Fibroblast of lung (primary cell): Measurements from ENCODE around the gene PALLD. TPM values are rescaled to one million over a fixed set of nuclear protein-coding genes. Genes with fewer than 3 reads are reported as not detected.

Experiments used
- DNase-seq, 2 donors: peaks; one replicate each; pipeline versions ENCODE4 v3.0.0 to v3.0.0-alpha.2; 2010; ENCODE audit warnings: low read depth in 2 of 2
- H2AFZ ChIP-seq: 2 replicates; pipeline ENCODE4 v1.5.1; 2012; ENCODE audit warnings: low read length, control low read depth, inconsistent platforms
- H3K27ac ChIP-seq: 2 replicates; pipeline ENCODE4 v1.5.1; 2011; ENCODE audit warnings: low read length, control low read depth; ENCODE audit not compliant: insufficient read depth
- H3K27me3 ChIP-seq: 2 replicates; pipeline ENCODE4 v1.5.1; 2011; ENCODE audit warnings: mild to moderate bottlenecking, low read length; ENCODE audit not compliant: control insufficient read depth, insufficient read depth
- H3K36me3 ChIP-seq: 2 replicates; pipeline ENCODE4 v1.5.1; 2011; ENCODE audit warnings: low read length; ENCODE audit not compliant: control insufficient read depth, insufficient read depth
- H3K4me1 ChIP-seq: 2 replicates; pipeline ENCODE4 v1.5.1; 2011; ENCODE audit warnings: low read length; ENCODE audit not compliant: control insufficient read depth, insufficient read depth; ENCODE audit errors: extremely low read depth
- H3K4me2 ChIP-seq: 2 replicates; pipeline ENCODE4 v1.5.1; 2011; ENCODE audit warnings: low read length, control low read depth; ENCODE audit not compliant: insufficient read depth; ENCODE audit errors: extremely low read depth
- H3K4me3 ChIP-seq, 4 experiments: fragments of 200-600 bp in 1 of 4; sonication (generic) in 1 of 4; replicated peaks in 1 of 4; 2 replicates each; pipeline ENCODE4 v1.5.1; 2011 to 2016; ENCODE audit warnings: low read length in 4 of 4, low read depth in 3 of 4, mild to moderate bottlenecking in 3 of 4, control low read depth in 2 of 4, inconsistent platforms in 1 of 4, mixed read lengths in 1 of 4; ENCODE audit not compliant: insufficient read depth in 1 of 4; ENCODE audit errors: control extremely low read depth in 1 of 4
- H3K79me2 ChIP-seq: 2 replicates; pipeline ENCODE4 v1.5.1; 2012; ENCODE audit warnings: mild to moderate bottlenecking, low read length, inconsistent platforms; ENCODE audit not compliant: control insufficient read depth, insufficient read depth
- H3K9ac ChIP-seq: 2 replicates; pipeline ENCODE4 v1.5.1; 2011; ENCODE audit warnings: mild to moderate bottlenecking, low read length, control low read depth; ENCODE audit not compliant: insufficient read depth
- H3K9me3 ChIP-seq: 2 replicates; pipeline ENCODE4 v1.5.1; 2012; ENCODE audit warnings: low read depth, low read length; ENCODE audit not compliant: control insufficient read depth, insufficient read depth
- H4K20me1 ChIP-seq: 2 replicates; pipeline ENCODE4 v1.5.1; 2011; ENCODE audit warnings: low read length; ENCODE audit not compliant: control insufficient read depth, insufficient read depth; ENCODE audit errors: extremely low read depth
- CTCF ChIP-seq, 2 donors: IDR thresholded peaks in 1 of 2; conservative IDR thresholded peaks in 1 of 2; 1 replicate in 1 of 2; 2 replicates in 1 of 2; pipeline ENCODE4 v1.5.1; 2011 to 2012; ENCODE audit warnings: low read length in 2 of 2, control low read depth in 1 of 2, inconsistent platforms in 1 of 2, low read depth in 1 of 2, mild to moderate bottlenecking in 1 of 2
- EZH2 ChIP-seq: IDR thresholded peaks from 2 replicates; pipeline ENCODE4 v1.5.1; 2012; ENCODE audit warnings: low read length, control low read depth, mild to moderate bottlenecking; ENCODE audit errors: missing control alignments
- polyA plus RNA-seq, 2 donors: library from polyadenylated mRNA; depleted of rRNA in 1 of 2; stranded (reverse) in 1 of 2; unstranded in 1 of 2; fragments of >200 nt; gene quantifications; 2 replicates each; pipeline ENCODE4 v1.2.1, GENCODE V29; 2011 to 2012; ENCODE audit warnings: missing spikeins in 1 of 2
- total RNA-seq: library from RNA; depleted of rRNA; stranded (reverse); fragments of >200 nt; gene quantifications from 2 replicates; pipeline ENCODE4 v1.2.1, GENCODE V29; 2014

The PALLD gene
- total and polyA plus RNA-seq, 2 donors (not counting 1 experiment from before 2014, with no cell fraction given) = 200 to 205 TPM

- Histone ChIP-seq H3K4me3 (no peak overlapping the region), H3K9ac (no peak overlapping the region), H3K36me3 (no peaks in the 10 kb centered on the region), H3K4me2 (peak overlapping the region; percentile 55), H3K27me3 (no peaks in the 10 kb centered on the region), H3K9me3 (no peaks in the 10 kb centered on the region), H3K4me1 (peaks cover 26% of the 10 kb centered on the region), H3K27ac (peak overlapping the region; percentile 62), H3K79me2 (no peaks in the 10 kb centered on the region), H4K20me1 (no peaks in the 10 kb centered on the region), H2AFZ (no peak overlapping the region)
- DNase-seq = peak; percentile 89 to 91
- TF ChIP-seq EZH2 (no peak), CTCF (conservative IDR thresholded peaks at IDR 0.05 in 1 of 2, IDR thresholded peaks at IDR 0.05 in 1 of 2; ENCODE audit: low read depth in 1 of 2, low read length in 2 of 2) (no peak)
Measured at GRCh38 chr4:168636506-168637196, 139.8 kb downstream of the PALLD start.

GRCh38 chr4:168637872-168638756 is 141.3 kb downstream of the PALLD start:
- no peaks in the 10 kb centered on the region for H4K20me1 ChIP-seq
- no peaks in the 10 kb centered on the region for H3K79me2 ChIP-seq
- H3K36me3 ChIP-seq = no peaks in the 10 kb centered on the region
- no peak overlapping the region for H3K9ac ChIP-seq
- H3K4me3 ChIP-seq = no peak overlapping the region
- no peak overlapping the region for H3K4me2 ChIP-seq
- H3K4me1 ChIP-seq = peaks cover 22% of the 10 kb centered on the region
- H2AFZ ChIP-seq = no peak overlapping the region
- H3K27ac ChIP-seq = no peak overlapping the region
- TF ChIP-seq EZH2 (no peak), CTCF (conservative IDR thresholded peaks at IDR 0.05 in 1 of 2, IDR thresholded peaks at IDR 0.05 in 1 of 2; ENCODE audit: low read depth in 1 of 2, low read length in 2 of 2) (no peak)
- no peaks in the 10 kb centered on the region for H3K27me3 ChIP-seq
- DNase-seq = peak; percentile 75 to 89
- H3K9me3 ChIP-seq = no peaks in the 10 kb centered on the region

- no peak overlapping the region for H2AFZ ChIP-seq
- H4K20me1 ChIP-seq = no peaks in the 10 kb centered on the region
- no peaks in the 10 kb centered on the region for H3K9me3 ChIP-seq
- H3K4me1 ChIP-seq = peaks cover 16% of the 10 kb centered on the region
- H3K4me2 ChIP-seq = no peak overlapping the region
- no peaks in the 10 kb centered on the region for H3K27me3 ChIP-seq
- TF ChIP-seq CTCF (conservative IDR thresholded peaks at IDR 0.05 in 1 of 2, IDR thresholded peaks at IDR 0.05 in 1 of 2; ENCODE audit: low read depth in 1 of 2, low read length in 2 of 2) (no peak), EZH2 (no peak)
- no peak for DNase-seq
- no peaks in the 10 kb centered on the region for H3K79me2 ChIP-seq
- H3K4me3 ChIP-seq = no peak overlapping the region
- no peak overlapping the region for H3K9ac ChIP-seq
- H3K27ac ChIP-seq = no peak overlapping the region
- no peaks in the 10 kb centered on the region for H3K36me3 ChIP-seq
Measured at GRCh38 chr4:168639914-168640313, 143.1 kb downstream of the PALLD start.
